HEK293 (cell line): Measurements from ENCODE around the gene B4GALT2.

Experiments used
- CTCF ChIA-PET: fragments of 350-600 bp; formaldehyde crosslinking; extraction: SDS; loops from one replicate; lab custom pipeline; 2021; ENCODE audit warnings: antibody characterized with exemption; lab: Yijun Ruan, JAX
- POLR2A ChIA-PET: fragments of 300-600 bp; formaldehyde crosslinking; extraction: SDS; loops from one replicate; lab custom pipeline; 2020; ENCODE audit warnings: antibody characterized with exemption, inconsistent platforms; lab: Yijun Ruan, JAX
- H3K27ac ChIP-seq: fragments of 200-500 bp; sonication (Bioruptor generic); 2 replicates; pipeline ENCODE4 v1.5.1; 2014; ENCODE audit warnings: low read depth, low read length, control low read depth, inconsistent platforms; ENCODE audit errors: extremely low read depth
- H3K36me3 ChIP-seq, 2 experiments: fragments of 200-500 bp in 1 of 2; sonication (Bioruptor generic) in 1 of 2; 1 replicate in 1 of 2; 2 replicates in 1 of 2; pipeline ENCODE4 v1.5.1; 2014 to 2017; ENCODE audit warnings: inconsistent platforms in 2 of 2, low read length in 2 of 2; ENCODE audit not compliant: control insufficient read depth in 2 of 2, insufficient read depth in 1 of 2
- H3K4me1 ChIP-seq: fragments of 200-500 bp; sonication (Bioruptor generic); 2 replicates; pipeline ENCODE4 v1.5.1; 2014; ENCODE audit warnings: mild to moderate bottlenecking, low read length, inconsistent platforms; ENCODE audit not compliant: control insufficient read depth, insufficient read depth
- H3K4me3 ChIP-seq: 2 replicates; pipeline ENCODE4 v1.5.1; 2011; ENCODE audit warnings: low read depth, mild to moderate bottlenecking, control low read depth, low read length, moderate library complexity
- H3K9me3 ChIP-seq: fragments of 200-500 bp; sonication (Bioruptor generic); 2 replicates; pipeline ENCODE4 v1.5.1; 2014; ENCODE audit warnings: low read depth, low read length, inconsistent platforms; ENCODE audit not compliant: control insufficient read depth, insufficient read depth
- ELK4 ChIP-seq: IDR thresholded peaks from 2 replicates; pipeline ENCODE4 v1.6.1; 2011; ENCODE audit warnings: mild to moderate bottlenecking, low read depth, low read length, borderline replicate concordance
- GLI2 ChIP-seq: fragments of 450-650 bp; formaldehyde crosslinking; IDR thresholded peaks from 2 replicates; pipeline ENCODE4; 2017; ENCODE audit warnings: missing biosample characterization, missing genetic modification characterization, low read depth, borderline replicate concordance
- GLIS2 ChIP-seq: fragments of 450-650 bp; formaldehyde crosslinking; IDR thresholded peaks from 2 replicates; pipeline ENCODE4 v1.5.1; 2016; ENCODE audit warnings: missing biosample characterization, missing genetic modification characterization
- HOXA7 ChIP-seq: sonication (generic); formaldehyde crosslinking; IDR thresholded peaks from 2 replicates; pipeline ENCODE4 v1.8.1; 2022; ENCODE audit warnings: missing genetic modification reagents, borderline replicate concordance
- PATZ1 ChIP-seq: fragments of 450-650 bp; formaldehyde crosslinking; IDR thresholded peaks from 2 replicates; pipeline ENCODE4 v1.5.1; 2016; ENCODE audit warnings: missing biosample characterization, missing genetic modification characterization
- ZBTB1 ChIP-seq: fragments of 450-650 bp; formaldehyde crosslinking; IDR thresholded peaks from 2 replicates; pipeline ENCODE4 v1.5.1; 2016; ENCODE audit warnings: missing biosample characterization, missing genetic modification characterization
- ZBTB8A ChIP-seq: fragments of 450-650 bp; formaldehyde crosslinking; IDR thresholded peaks from 2 replicates; pipeline ENCODE4 v1.5.1; 2016; ENCODE audit warnings: missing biosample characterization, missing genetic modification characterization
- ZNF121 ChIP-seq: fragments of 450-650 bp; formaldehyde crosslinking; IDR thresholded peaks from 2 replicates; pipeline ENCODE4 v1.5.1; 2016; ENCODE audit warnings: missing biosample characterization, missing genetic modification characterization
- ZNF146 ChIP-seq: fragments of 450-650 bp; formaldehyde crosslinking; IDR thresholded peaks from 2 replicates; pipeline ENCODE4 v1.5.1; 2016; ENCODE audit warnings: missing biosample characterization, missing genetic modification characterization
- ZNF16 ChIP-seq: fragments of 450-650 bp; formaldehyde crosslinking; IDR thresholded peaks from 2 replicates; pipeline ENCODE4 v1.5.1; 2016; ENCODE audit warnings: low read depth, missing biosample characterization, missing genetic modification characterization
- ZNF548 ChIP-seq: fragments of 450-650 bp; formaldehyde crosslinking; IDR thresholded peaks from 2 replicates; pipeline ENCODE4 v1.5.1; 2016; ENCODE audit warnings: missing biosample characterization, missing genetic modification characterization
- ZNF677 ChIP-seq: fragments of 450-650 bp; IDR thresholded peaks from 2 replicates; pipeline ENCODE4 v1.5.0; 2018; ENCODE audit warnings: missing biosample characterization, mild to moderate bottlenecking, missing genetic modification characterization, moderate library complexity
- ZNF837 ChIP-seq: fragments of 450-650 bp; formaldehyde crosslinking; IDR thresholded peaks from 2 replicates; pipeline ENCODE4 v1.5.1; 2016; ENCODE audit warnings: missing biosample characterization, missing genetic modification characterization
- TF ChIP-seq, protein P1 (sequence below): fragments of 450-650 bp; formaldehyde crosslinking; IDR thresholded peaks from 2 replicates; pipeline ENCODE4 v1.5.1; 2016; ENCODE audit warnings: missing biosample characterization, missing genetic modification characterization
- TF ChIP-seq, protein P2 (sequence below): fragments of 450-650 bp; formaldehyde crosslinking; IDR thresholded peaks from 2 replicates; pipeline ENCODE4 v1.5.1; 2016; ENCODE audit warnings: missing biosample characterization, missing genetic modification characterization
- TF ChIP-seq, protein P3 (sequence below): fragments of 450-650 bp; formaldehyde crosslinking; IDR thresholded peaks from 2 replicates; pipeline ENCODE4; 2016; ENCODE audit warnings: missing biosample characterization, missing genetic modification characterization

B4GALT2 gene

DNA sequence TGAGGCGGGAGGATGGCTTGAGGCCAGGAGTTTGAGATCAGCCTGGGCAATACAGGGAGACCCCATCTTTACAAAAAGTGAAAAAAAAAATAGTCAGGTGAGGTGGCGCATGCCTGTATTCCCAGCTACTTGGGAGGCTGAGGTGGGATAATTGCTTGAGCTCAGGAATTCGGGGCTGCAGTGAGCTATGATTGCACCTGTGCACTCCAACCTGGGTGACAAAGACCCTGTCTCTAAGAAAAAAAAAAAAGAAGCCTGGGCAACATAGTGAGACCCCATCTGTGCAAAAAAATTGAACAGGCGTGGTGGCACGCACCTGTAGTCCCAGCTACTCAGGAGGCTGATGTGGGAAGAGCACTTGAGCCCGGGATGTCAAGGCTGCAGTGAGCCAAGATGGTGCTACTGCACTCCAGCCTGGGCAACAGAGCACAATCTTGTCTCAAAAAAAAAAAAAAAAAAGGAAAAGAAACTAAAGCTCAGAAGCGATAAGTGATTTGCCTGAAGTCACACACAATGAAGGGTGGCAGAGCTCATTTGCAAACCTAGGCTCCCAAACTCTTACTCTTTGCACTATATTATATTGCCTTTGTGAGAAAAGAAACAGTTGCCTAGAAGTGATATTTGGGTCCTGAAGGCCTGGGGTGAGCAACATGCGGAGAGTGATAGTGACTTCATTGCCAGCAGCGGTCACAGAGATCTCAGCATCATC lies 14.3 kb downstream of the B4GALT2 start:
- Histone ChIP-seq H3K36me3 (no peaks in the 10 kb centered on the region; a peak in 1 of 3 replicates), H3K4me3 (no peak overlapping the region), H3K9me3 (no peaks in the 10 kb centered on the region), H3K4me1 (no peaks in the 10 kb centered on the region), H3K27ac (no peak overlapping the region)
- CTCF ChIA-PET, result interaction anchor here (0.6 to 6.5 kb wide), 8 partner anchors 10 to 809 kb away, joined by 3 to 53 read pairs (median 6); no protein-coding TSS in a partner anchor
- TF ChIP-seq ZNF121 (tag by site-specific recombination) (peak; percentile 93), ZNF146 (tag by site-specific recombination) (no peak)
- POLR2A ChIA-PET, result interaction anchor here (0.9 to 1.8 kb wide), 4 partner anchors 17 to 43 kb away, joined by 4 to 15 read pairs (median 4); partner anchors contain the start of genes ATP6V0B and DPH2

DNA sequence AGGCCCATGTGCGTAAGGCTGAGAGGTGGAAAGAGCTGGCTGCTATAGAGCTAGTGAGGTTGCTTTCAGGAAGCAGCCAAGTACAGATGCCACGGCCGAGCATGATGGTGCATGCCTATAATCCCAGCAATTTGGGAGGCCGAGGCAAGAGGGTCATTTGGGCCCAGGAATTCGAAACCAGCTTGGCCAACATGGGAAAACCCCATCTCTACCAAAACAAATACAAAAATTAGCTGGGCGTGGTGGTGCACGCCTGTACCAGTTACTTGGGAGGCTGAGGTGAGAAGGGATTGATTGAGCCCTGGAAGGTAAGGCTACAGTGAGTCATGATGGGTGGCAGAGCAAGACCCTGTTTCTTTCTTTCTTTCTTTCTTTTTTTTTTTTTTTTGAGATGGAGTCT lies 15.1 kb downstream of the B4GALT2 start:
- Histone ChIP-seq H3K36me3 (no peaks in the 10 kb centered on the region; a peak in 1 of 3 replicates), H3K4me1 (no peaks in the 10 kb centered on the region), H3K27ac (no peak overlapping the region), H3K9me3 (no peaks in the 10 kb centered on the region), H3K4me3 (no peak overlapping the region)
- TF ChIP-seq ZNF837 (tag by site-specific recombination), result no peak
- TF ChIP-seq, protein P1, sequence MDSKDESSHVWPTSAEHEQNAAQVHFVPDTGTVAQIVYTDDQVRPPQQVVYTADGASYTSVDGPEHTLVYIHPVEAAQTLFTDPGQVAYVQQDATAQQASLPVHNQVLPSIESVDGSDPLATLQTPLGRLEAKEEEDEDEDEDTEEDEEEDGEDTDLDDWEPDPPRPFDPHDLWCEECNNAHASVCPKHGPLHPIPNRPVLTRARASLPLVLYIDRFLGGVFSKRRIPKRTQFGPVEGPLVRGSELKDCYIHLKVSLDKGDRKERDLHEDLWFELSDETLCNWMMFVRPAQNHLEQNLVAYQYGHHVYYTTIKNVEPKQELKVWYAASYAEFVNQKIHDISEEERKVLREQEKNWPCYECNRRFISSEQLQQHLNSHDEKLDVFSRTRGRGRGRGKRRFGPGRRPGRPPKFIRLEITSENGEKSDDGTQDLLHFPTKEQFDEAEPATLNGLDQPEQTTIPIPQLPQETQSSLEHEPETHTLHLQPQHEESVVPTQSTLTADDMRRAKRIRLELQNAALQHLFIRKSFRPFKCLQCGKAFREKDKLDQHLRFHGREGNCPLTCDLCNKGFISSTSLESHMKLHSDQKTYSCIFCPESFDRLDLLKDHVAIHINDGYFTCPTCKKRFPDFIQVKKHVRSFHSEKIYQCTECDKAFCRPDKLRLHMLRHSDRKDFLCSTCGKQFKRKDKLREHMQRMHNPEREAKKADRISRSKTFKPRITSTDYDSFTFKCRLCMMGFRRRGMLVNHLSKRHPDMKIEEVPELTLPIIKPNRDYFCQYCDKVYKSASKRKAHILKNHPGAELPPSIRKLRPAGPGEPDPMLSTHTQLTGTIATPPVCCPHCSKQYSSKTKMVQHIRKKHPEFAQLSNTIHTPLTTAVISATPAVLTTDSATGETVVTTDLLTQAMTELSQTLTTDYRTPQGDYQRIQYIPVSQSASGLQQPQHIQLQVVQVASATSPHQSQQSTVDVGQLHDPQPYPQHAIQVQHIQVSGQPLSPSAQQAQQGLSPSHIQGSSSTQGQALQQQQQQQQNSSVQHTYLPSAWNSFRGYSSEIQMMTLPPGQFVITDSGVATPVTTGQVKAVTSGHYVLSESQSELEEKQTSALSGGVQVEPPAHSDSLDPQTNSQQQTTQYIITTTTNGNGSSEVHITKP, result 0 out of 2 replicates have a peak, but pooled peaks have one; percentile 19
- POLR2A ChIA-PET, result interaction anchor here (0.6 to 1.5 kb wide), 3 partner anchors 19 to 362 kb away, joined by 4 read pairs; partner anchors contain the start of gene ATP6V0B
- CTCF ChIA-PET, result interaction anchor here (2.1 to 6.5 kb wide), 3 partner anchors 12 to 54 kb away, joined by 12 to 53 read pairs (median 36); no protein-coding TSS in a partner anchor

GRCh38 chr1:43994794-43995790 lies 16.1 kb downstream of the B4GALT2 start:
- ChIA-PET CTCF (interaction anchor here (1.2 to 6.5 kb wide), 4 partner anchors 10 to 53 kb away, joined by 3 to 53 read pairs (median 8); no protein-coding TSS in a partner anchor), POLR2A (interaction anchor here (0.6 kb wide), 1 partner anchor 361 kb away, joined by 4 read pairs; no protein-coding TSS in a partner anchor)
- no peaks in the 10 kb centered on the region for H3K36me3 ChIP-seq
- H3K9me3 ChIP-seq, result no peaks in the 10 kb centered on the region
- H3K27ac ChIP-seq, result no peak overlapping the region
- H3K4me1 ChIP-seq, result no peaks in the 10 kb centered on the region
- H3K4me3 ChIP-seq, result no peak overlapping the region
- TF ChIP-seq GLI2 (tag by site-specific recombination) (no peak), ZNF16 (no peak), ZBTB1 (tag by site-specific recombination) (no peak), ZNF548 (tag by site-specific recombination) (no peak), HOXA7 (no peak), ZNF677 (tag by site-specific recombination) (no peak), ELK4 (no peak), ZBTB8A (tag by site-specific recombination) (no peak), GLIS2 (tag by site-specific recombination) (no peak), PATZ1 (tag by site-specific recombination) (peak; percentile 44; the same call in 1 of the 2 replicates)
- TF ChIP-seq, protein P2, sequence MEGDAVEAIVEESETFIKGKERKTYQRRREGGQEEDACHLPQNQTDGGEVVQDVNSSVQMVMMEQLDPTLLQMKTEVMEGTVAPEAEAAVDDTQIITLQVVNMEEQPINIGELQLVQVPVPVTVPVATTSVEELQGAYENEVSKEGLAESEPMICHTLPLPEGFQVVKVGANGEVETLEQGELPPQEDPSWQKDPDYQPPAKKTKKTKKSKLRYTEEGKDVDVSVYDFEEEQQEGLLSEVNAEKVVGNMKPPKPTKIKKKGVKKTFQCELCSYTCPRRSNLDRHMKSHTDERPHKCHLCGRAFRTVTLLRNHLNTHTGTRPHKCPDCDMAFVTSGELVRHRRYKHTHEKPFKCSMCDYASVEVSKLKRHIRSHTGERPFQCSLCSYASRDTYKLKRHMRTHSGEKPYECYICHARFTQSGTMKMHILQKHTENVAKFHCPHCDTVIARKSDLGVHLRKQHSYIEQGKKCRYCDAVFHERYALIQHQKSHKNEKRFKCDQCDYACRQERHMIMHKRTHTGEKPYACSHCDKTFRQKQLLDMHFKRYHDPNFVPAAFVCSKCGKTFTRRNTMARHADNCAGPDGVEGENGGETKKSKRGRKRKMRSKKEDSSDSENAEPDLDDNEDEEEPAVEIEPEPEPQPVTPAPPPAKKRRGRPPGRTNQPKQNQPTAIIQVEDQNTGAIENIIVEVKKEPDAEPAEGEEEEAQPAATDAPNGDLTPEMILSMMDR (tag by site-specific recombination), result peak; percentile 63
- TF ChIP-seq, protein P3, sequence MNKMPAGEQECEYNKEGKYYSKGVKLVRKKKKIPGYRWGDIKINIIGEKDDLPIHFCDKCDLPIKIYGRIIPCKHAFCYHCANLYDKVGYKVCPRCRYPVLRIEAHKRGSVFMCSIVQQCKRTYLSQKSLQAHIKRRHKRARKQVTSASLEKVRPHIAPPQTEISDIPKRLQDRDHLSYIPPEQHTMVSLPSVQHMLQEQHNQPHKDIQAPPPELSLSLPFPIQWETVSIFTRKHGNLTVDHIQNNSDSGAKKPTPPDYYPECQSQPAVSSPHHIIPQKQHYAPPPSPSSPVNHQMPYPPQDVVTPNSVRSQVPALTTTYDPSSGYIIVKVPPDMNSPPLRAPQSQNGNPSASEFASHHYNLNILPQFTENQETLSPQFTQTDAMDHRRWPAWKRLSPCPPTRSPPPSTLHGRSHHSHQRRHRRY (tag by site-specific recombination), result no peak
